HT-29 (cell line): Measurements from ENCODE around the gene KIAA1549. TPM values are rescaled to one million over a fixed set of nuclear protein-coding genes. Genes with fewer than 3 reads are reported as not detected.
"Not testable (repeated sequence)": the region's sequence is repeated elsewhere in the genome, so short reads cannot be mapped to it uniquely, and the experiment has no call there.

Experiments
- DNase-seq: peaks from one replicate; pipeline ENCODE4 v3.0.0-alpha.2; 2015; ENCODE audit warnings: low spot score
- total RNA-seq: library from RNA; depleted of rRNA; stranded (reverse); fragments of >200 nt; shearing (Covaris generic); gene quantifications from 2 replicates; pipeline ENCODE4 v1.2.3, GENCODE V29; 2014

KIAA1549 gene
- total RNA-seq, 1 experiment from 2014 or later: 0.38 TPM

- DNase-seq: no peak
Measured at GRCh38 chr7:138945154-138945553, 36.0 kb downstream of the KIAA1549 start.

GRCh38 chr7:138944592-138944991, 36.6 kb downstream of the KIAA1549 start:
- DNase-seq: no peak

- no peak for DNase-seq
Measured at GRCh38 chr7:138943061-138943460, 38.1 kb downstream of the KIAA1549 start.

- DNase-seq: no peak
Measured at GRCh38 chr7:138941545-138941944, 39.6 kb downstream of the KIAA1549 start.

- DNase-seq: not testable (repeated sequence)
Measured at GRCh38 chr7:138940602-138941001, 40.6 kb downstream of the KIAA1549 start.

GRCh38 chr7:138937484-138937883, 43.7 kb downstream of the KIAA1549 start:
- DNase-seq: no peak

- DNase-seq: no peak
Measured at GRCh38 chr7:138935465-138936011, 45.7 kb downstream of the KIAA1549 start.

- DNase-seq: no peak
Measured at GRCh38 chr7:138934861-138935260, 46.3 kb downstream of the KIAA1549 start.

- no peak for DNase-seq
Measured at GRCh38 chr7:138934367-138934766, 46.8 kb downstream of the KIAA1549 start.

- no peak for DNase-seq
Measured at GRCh38 chr7:138932870-138933269, 48.3 kb downstream of the KIAA1549 start.

GRCh38 chr7:138932427-138932826, 48.8 kb downstream of the KIAA1549 start:
- DNase-seq: no peak

GRCh38 chr7:138929969-138930368, 51.2 kb downstream of the KIAA1549 start:
- DNase-seq: no peak

- DNase-seq: no peak
Measured at GRCh38 chr7:138926241-138926612, 55.0 kb downstream of the KIAA1549 start.

- DNase-seq: no peak
Measured at GRCh38 chr7:138924501-138925225, 56.5 kb downstream of the KIAA1549 start.

GRCh38 chr7:138921277-138921676, 59.9 kb downstream of the KIAA1549 start:
- DNase-seq: no peak

- no peak for DNase-seq
Measured at GRCh38 chr7:138919911-138920310, 61.3 kb downstream of the KIAA1549 start.

- DNase-seq: no peak
Measured at GRCh38 chr7:138919216-138919615, 62.0 kb downstream of the KIAA1549 start.

GRCh38 chr7:138918756-138919155, 62.4 kb downstream of the KIAA1549 start:
- no peak for DNase-seq

GRCh38 chr7:138918176-138918575, 63.0 kb downstream of the KIAA1549 start:
- no peak for DNase-seq

- no peak for DNase-seq
Measured at GRCh38 chr7:138917771-138918170, 63.4 kb downstream of the KIAA1549 start.

- DNase-seq: no peak
Measured at GRCh38 chr7:138916731-138917130, 64.5 kb downstream of the KIAA1549 start.

- DNase-seq: no peak
Measured at GRCh38 chr7:138916275-138916674, 64.9 kb downstream of the KIAA1549 start.

- DNase-seq: no peak
Measured at GRCh38 chr7:138913783-138914182, 67.4 kb downstream of the KIAA1549 start.

- no peak for DNase-seq
Measured at GRCh38 chr7:138911007-138911406, 70.2 kb downstream of the KIAA1549 start.
